T-helper 2 cell (primary cell): Measurements from ENCODE around the gene SIL1.
"Not testable (repeated sequence)": the region's sequence is repeated elsewhere in the genome, so short reads cannot be mapped to it uniquely, and the experiment has no call there.

Source experiments
- DNase-seq, 5 experiments: peaks; one replicate each; pipeline versions ENCODE4 v3.0.0 to v3.0.0-alpha.2; 2012 to 2022

SIL1 gene

GRCh38 chr5:139104577-139105276 lies 93.4 kb downstream of the SIL1 start:
- no peak for DNase-seq

- DNase-seq: no peak
Observed at GRCh38 chr5:139103762-139104161, 94.4 kb downstream of the SIL1 start.

- DNase-seq: no peak
Observed at GRCh38 chr5:139100825-139101224, 97.3 kb downstream of the SIL1 start.

DNA sequence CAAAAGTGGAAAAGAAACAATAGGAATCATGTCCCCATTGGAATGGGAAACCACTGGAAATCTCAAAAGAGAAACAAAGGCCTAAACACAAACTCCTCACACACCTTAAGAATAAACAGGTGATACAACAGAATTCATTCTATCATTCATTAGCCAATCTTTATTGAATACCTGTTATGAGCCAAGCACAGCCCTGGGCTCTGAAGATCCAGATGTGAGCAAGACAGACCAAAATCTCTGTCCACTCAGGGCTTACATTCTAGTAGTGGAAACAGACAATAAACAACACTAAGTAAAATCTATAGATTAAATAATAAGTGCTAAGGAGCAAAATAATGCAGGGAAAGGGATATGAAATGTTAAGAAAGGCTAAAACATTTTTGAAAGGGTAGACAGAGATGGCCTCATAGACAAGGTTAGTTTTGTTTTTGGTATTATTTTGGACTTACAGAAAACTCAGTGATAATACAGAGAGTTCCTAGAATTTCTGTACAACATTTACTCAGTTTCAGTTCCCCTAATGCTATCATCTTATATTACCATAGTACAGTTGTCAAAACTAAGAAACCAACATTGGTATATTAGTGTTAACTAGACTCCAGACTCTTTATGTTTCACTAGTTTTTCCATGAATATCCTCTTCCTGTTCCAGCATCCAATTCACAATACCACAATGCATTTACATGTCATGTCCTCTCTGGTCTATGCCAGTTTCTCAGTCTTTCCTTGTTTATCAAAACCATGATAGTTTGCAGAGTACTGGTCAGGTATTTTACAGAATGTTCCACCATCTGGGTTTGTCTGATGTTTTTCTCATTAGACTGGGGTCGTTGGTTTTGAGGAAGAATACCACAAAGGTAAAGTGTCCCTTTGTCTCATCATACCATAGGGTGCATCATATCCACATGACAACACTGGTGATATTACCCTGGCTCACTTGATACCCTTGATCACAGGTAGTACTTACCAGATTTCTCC lies 103.7 kb downstream of the SIL1 start:
- no peak for DNase-seq

DNA sequence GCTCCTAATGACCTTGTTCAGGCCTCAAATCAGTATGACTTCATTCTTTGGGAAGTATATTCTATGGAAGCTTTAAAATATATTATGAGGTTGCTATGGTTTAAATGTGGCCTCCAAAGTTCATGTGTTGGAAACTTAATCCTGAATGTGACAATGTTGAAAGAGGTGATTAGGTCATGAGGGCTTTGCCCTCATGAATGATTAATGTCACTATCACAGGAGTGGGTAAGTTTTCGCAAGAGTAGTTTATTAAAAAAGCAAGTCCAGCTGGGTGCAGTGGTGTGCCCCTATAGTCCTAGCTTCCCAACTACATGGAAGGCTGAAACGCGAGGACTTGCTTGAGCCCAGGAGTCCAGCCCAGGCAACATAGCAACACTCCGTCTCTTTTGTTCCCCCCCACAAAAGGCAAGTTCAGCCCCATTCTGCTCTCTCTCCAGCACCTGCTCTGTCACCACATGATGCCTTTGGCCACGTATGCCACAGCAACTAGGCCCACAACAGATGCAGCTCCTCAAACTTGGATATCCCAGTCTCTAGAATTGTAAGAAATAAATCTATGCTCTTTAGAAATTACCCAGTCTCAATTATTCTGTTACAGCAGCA lies 105.3 kb downstream of the SIL1 start:
- DNase-seq: no peak

DNA sequence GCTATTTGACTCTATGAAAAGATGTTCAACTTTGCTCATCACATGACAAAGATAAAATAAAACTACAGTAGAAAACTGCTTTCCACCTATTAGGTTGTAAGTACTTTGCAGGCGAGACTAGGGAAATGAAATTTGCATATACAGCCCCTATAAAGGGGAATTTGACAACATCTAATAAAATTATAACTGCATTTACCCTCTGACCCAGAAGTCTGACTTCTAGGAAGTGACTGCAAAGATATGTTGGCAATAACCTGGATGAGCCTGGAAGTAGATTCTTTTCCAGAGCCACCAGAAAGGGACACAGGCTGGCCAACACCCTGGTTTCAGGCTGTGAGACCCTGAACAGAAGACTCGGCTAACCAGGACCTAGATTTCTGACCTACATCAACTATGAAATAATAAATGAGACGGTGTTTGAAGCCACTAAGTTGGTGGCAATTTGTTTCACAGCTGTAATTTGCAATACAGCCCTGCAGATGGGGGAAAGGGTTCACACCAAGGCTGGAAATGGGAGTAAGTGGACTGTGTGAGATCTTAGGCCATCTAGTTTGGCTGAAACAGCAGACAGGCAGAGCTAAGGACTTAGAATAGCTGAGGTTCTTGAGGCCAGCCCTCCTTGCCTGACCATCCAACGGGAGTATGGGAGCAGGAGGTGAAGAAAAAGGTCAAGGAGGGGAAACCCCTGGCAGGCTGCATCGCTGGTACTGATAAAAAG lies 106.6 kb downstream of the SIL1 start:
- DNase-seq: no peak

DNA sequence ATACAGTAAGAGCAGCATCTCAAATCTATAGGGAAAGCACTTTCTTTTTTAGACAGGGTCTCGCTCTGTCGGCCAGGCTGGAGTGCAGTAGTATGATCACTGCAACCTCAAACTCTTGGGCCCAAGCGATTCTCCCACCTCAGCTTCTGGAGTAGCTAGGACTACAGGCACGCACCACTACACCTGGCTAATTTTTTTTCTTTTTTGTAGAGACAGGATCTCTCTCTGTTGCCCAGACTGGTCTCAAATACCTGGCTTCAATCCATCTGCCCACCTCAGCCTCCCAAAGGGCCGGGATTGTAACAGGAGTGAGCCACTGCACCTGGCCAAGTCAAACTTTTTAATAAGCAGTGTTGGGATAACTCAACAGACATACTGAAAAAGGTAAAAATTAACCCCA lies 107.6 kb downstream of the SIL1 start:
- no peak for DNase-seq

GRCh38 chr5:139088024-139088423 lies 110.1 kb downstream of the SIL1 start:
- DNase-seq: peak in 1 of 5 experiments; percentile 27

- DNase-seq: no peak
Observed at GRCh38 chr5:139082813-139083498, 115.2 kb downstream of the SIL1 start.

GRCh38 chr5:139079991-139080610 lies 118.1 kb downstream of the SIL1 start:
- no peak for DNase-seq

- DNase-seq: no peak
Observed at GRCh38 chr5:139079225-139079990, 118.8 kb downstream of the SIL1 start.

DNA sequence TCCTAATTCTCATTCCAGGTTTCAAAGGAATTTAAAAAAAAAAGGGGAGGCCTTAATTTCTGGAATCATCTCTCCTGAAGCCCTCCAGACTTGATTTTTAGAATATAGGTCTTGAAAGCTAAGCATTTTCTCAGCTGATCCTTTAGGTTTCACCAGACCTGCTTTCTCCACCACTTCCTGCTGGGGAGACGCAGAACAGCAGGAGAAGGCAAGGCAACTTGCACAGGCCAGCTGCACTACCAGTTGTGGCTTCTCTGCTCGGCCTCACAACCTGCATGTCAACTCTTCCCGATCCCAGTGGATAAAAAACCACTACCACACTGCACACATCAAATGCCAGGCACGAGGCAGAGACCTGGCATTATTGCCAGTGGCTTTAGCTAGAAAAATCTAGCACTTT lies 119.8 kb downstream of the SIL1 start:
- DNase-seq: no peak

DNA sequence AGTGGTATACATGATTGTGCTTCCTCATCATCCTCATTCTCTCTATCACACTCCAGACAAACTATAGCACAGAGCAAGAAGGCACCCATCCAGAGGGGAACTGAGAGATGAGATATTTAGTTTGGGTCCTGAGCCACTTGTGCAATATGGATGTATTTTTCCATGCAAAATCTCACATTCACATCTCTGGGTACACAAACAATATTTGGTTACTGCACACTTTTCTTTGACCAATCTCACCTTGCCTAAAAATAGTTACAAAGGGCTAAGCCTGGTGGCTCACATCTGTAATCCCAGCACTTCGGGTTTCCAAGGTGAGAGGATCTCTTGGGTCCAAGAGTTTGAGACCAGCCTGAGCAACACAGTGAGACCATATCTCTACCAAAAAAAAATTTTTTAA lies 120.3 kb downstream of the SIL1 start:
- no peak for DNase-seq

GRCh38 chr5:139076111-139076510 lies 122.1 kb downstream of the SIL1 start:
- no peak for DNase-seq

DNA sequence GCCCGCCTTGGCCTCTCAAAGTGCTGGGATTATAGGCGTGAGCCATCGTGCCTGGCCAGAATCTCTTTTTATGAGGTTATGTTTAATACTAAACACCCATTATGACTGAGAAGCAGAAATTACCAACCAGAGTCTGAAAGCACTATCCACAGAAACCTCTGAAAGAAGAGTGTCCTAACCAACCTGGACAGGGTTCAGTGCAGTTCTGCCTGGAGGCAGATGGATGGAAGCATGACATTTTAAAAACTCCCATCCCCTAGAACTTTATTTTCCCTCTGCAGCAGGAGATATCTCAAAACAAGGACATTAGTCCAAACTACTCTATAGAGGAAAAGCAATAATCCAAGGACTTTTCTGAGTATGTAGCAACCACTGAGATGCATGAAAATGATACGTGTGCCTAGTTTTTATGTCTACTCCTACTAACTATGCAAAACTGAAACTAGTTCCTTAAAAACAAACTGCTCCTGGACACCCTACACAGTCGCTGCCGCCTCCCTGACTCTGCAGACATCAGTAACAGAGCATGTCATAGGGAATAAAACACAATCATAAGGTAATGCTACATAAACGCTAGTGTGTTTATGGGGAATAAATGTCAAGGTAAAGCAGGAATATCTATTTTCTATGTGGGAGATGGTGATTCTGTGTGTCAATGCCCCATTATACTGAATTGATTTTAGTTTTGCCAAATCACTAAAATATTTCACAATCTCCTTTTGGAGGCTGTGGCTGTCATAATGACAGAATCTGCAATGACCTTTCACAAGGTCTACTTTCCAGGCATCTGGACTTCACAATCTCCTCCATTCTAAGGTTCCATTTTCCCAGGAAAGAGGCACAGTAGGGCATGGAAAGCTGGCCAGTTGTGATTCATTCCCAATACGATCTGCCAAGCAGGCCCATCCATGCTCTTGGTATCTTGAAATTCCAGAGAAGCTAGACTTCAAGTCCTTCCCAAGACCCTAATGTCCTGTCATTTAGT lies 122.8 kb downstream of the SIL1 start:
- DNase-seq: no peak

DNA sequence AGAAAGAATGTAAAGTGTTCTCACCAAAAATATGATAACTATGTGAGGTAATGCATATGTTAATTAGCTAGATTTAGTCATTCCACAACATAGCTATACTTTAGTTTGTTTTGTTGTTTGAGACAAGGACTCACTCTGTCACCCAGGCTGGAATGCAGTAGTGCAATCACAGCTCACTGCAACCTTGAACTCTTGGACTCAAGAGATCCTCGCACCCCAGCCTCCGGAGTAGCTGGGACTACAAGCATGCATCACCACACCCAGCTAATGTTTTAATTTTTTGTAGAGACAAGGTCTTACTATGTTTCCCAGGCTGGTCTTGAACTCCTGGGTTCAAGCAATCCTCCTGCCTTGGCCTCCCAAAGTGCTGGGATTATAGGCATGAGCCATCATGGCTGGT lies 124.2 kb downstream of the SIL1 start:
- DNase-seq: not testable (repeated sequence)

GRCh38 chr5:139068494-139069151 lies 129.5 kb downstream of the SIL1 start:
- DNase-seq: peak in 1 of 5 experiments; percentile 30

GRCh38 chr5:139068060-139068459 lies 130.1 kb downstream of the SIL1 start:
- DNase-seq: no peak

DNA sequence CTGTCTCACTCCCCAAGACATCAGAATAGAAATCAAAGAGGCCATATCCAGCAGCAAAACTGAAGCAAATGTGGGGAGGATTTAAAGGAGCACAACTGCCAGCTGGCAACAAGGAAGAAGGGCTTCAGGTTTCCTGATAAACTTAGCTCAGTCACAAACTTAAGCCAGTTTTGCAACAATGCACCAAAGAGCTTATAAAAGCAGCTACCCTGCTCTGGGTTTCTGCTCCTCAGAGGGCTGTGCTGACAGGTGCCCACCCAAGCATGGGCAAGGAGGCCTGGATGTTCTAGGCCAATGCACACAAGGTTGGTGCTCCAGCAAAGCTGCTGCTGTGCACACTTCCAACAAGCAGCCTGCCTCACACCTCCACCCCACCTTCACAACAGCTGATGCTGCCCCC lies 132.9 kb downstream of the SIL1 start:
- no peak for DNase-seq
